HepG2 (cell line): Measurements from ENCODE around the gene ATP6V1G2. TPM values are rescaled to one million over a fixed set of nuclear protein-coding genes. Genes with fewer than 3 reads are reported as not detected.

Source experiments
- CHD2 ChIP-seq: IDR thresholded peaks from 2 replicates; pipeline ENCODE4 v1.6.1; 2011; ENCODE audit warnings: low read depth, low read length, improper control_type of control experiment
- HCFC1 ChIP-seq: fragments of 150-350 bp; IDR thresholded peaks from 2 replicates; pipeline ENCODE4 v1.6.1; 2014; ENCODE audit warnings: low read depth, low read length
- PLRG1 ChIP-seq: fragments of 450-650 bp; conservative IDR thresholded peaks from 2 replicates; pipeline ENCODE4 v1.6.1; 2016
- PRDM15 ChIP-seq: sonication (generic); formaldehyde crosslinking; IDR thresholded peaks from 2 replicates; pipeline ENCODE4 v1.4.0; 2020; ENCODE audit warnings: missing genetic modification reagents
- SOX5 ChIP-seq: IDR thresholded peaks from 2 replicates; pipeline ENCODE4 v1.6.1; 2016; ENCODE audit warnings: borderline replicate concordance
- ZBTB8A ChIP-seq: sonication (generic); formaldehyde crosslinking; IDR thresholded peaks from 2 replicates; pipeline ENCODE4 v1.4.0; 2020; ENCODE audit warnings: mild to moderate bottlenecking, low read depth, missing genetic modification reagents, borderline replicate concordance
- ZKSCAN8 ChIP-seq: IDR thresholded peaks from 2 replicates; pipeline ENCODE4 v1.6.1; 2016; ENCODE audit warnings: borderline replicate concordance, missing genetic modification reagents, missing compliant biosample characterization
- polyA plus RNA-seq, 8 experiments: library from polyadenylated mRNA; depleted of rRNA in 3 of 8; stranded (reverse) in 7 of 8; unstranded in 1 of 8; fragments of >200 nt; fragmentation: Illumina TruSeq in 4 of 8; extraction: Trizol in 4 of 8; gene quantifications; 2 replicates each; pipeline versions ENCODE4 v1.2.1 to v1.2.3, GENCODE V29; 2011 to 2016; ENCODE audit warnings: low read depth in 4 of 8, missing spikeins in 1 of 8, mixed read lengths in 1 of 8; ENCODE audit not compliant: insufficient read depth in 1 of 8
- total RNA-seq, 5 experiments: library from RNA; depleted of rRNA; stranded (reverse); fragments of >200 nt; fragmentation: Illumina TruSeq; extraction: Trizol; gene quantifications; 2 replicates each; pipeline ENCODE4 v1.2.3, GENCODE V29; 2016; ENCODE audit warnings: low read depth in 1 of 5
- TF ChIP-seq, protein P1 (sequence below): sonication (generic); formaldehyde crosslinking; IDR thresholded peaks from 2 replicates; pipeline ENCODE4 v1.4.0; 2020; ENCODE audit warnings: mild to moderate bottlenecking, low read depth, missing genetic modification reagents
- TF ChIP-seq, protein P2 (sequence below): sonication (generic); formaldehyde crosslinking; IDR thresholded peaks from 2 replicates; pipeline ENCODE4 v1.5.0; 2020; ENCODE audit warnings: mild to moderate bottlenecking, missing genetic modification reagents
- TF ChIP-seq, protein P3 (sequence below): sonication (generic); formaldehyde crosslinking; IDR thresholded peaks from 2 replicates; pipeline ENCODE4 v1.4.0; 2020; ENCODE audit warnings: mild to moderate bottlenecking, missing genetic modification reagents
- TF ChIP-seq, protein P4 (sequence below): sonication (generic); formaldehyde crosslinking; IDR thresholded peaks from 2 replicates; pipeline ENCODE4 v1.5.0; 2020; ENCODE audit warnings: mild to moderate bottlenecking, missing genetic modification reagents

ATP6V1G2 gene
- total and polyA plus RNA-seq, 2 of the 13 experiments (the other 11 are each of a cell fraction or from before 2014, with no cell fraction given) = 0.27 to 0.83 TPM

DNA sequence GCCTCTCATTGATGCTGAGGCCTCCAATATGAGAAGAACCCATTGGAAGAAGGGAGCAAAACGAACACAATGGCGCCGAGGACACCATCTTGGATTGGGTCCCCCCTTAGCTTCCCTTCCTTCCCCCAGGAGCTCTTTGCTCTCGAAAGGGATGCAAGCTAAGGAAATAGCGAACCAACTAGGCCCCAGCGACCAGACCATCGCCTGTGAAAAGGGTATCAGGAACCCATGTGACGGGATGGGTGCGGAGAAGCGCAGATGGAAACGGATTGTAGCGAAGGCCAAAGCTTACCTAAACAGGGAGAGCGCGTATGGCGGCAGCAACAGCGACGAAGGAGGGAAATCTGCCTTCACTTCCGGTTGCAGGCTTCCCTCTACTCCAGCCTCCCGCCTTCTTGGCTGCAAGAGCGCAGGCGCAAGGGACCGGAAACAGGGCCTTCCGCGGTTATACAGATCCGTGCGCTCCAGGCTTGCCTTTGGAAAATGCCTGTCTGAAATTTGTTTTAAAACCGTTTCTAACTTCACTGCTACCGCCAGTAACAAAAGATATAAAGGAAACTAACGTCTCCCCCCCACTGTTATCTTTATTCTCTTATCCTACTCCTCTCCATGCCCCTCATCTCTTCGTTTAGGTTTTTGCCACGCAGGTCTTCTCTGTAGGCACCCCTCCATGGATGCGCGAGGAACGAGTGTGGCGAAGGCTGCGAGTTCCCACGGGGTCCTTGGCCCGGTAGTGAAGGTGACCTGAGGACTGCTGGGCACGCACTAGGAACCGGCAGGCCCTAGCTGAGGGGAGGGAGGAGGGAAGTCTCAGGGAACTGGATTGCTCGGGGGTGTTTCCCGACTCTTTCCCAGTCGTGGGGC is 4.5 kb downstream of the ATP6V1G2 start, which contains the start of gene DDX39B (continued):
- TF ChIP-seq, protein P1, sequence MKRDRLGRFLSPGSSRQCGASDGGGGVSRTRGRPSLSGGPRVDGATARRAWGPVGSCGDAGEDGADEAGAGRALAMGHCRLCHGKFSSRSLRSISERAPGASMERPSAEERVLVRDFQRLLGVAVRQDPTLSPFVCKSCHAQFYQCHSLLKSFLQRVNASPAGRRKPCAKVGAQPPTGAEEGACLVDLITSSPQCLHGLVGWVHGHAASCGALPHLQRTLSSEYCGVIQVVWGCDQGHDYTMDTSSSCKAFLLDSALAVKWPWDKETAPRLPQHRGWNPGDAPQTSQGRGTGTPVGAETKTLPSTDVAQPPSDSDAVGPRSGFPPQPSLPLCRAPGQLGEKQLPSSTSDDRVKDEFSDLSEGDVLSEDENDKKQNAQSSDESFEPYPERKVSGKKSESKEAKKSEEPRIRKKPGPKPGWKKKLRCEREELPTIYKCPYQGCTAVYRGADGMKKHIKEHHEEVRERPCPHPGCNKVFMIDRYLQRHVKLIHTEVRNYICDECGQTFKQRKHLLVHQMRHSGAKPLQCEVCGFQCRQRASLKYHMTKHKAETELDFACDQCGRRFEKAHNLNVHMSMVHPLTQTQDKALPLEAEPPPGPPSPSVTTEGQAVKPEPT (CRISPR knock-in tag) = no peak; the same call in 1 of the 2 replicates
- TF ChIP-seq PRDM15 (CRISPR knock-in tag) (no peak; the same call in 1 of the 2 replicates), CHD2 (no peak), ZKSCAN8 (CRISPR knock-in tag) (peak; percentile 74; the same call in 1 of the 2 replicates), SOX5 (CRISPR knock-in tag) (peak; percentile 50; the same call in 1 of the 2 replicates), HCFC1 (peak; percentile 54; the same call in 1 of the 2 replicates), ZBTB8A (CRISPR knock-in tag) (no peak), PLRG1 (no peak)
- TF ChIP-seq, protein P2, sequence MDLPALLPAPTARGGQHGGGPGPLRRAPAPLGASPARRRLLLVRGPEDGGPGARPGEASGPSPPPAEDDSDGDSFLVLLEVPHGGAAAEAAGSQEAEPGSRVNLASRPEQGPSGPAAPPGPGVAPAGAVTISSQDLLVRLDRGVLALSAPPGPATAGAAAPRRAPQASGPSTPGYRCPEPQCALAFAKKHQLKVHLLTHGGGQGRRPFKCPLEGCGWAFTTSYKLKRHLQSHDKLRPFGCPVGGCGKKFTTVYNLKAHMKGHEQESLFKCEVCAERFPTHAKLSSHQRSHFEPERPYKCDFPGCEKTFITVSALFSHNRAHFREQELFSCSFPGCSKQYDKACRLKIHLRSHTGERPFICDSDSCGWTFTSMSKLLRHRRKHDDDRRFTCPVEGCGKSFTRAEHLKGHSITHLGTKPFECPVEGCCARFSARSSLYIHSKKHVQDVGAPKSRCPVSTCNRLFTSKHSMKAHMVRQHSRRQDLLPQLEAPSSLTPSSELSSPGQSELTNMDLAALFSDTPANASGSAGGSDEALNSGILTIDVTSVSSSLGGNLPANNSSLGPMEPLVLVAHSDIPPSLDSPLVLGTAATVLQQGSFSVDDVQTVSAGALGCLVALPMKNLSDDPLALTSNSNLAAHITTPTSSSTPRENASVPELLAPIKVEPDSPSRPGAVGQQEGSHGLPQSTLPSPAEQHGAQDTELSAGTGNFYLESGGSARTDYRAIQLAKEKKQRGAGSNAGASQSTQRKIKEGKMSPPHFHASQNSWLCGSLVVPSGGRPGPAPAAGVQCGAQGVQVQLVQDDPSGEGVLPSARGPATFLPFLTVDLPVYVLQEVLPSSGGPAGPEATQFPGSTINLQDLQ (CRISPR knock-in tag) = no peak
- TF ChIP-seq, protein P3, sequence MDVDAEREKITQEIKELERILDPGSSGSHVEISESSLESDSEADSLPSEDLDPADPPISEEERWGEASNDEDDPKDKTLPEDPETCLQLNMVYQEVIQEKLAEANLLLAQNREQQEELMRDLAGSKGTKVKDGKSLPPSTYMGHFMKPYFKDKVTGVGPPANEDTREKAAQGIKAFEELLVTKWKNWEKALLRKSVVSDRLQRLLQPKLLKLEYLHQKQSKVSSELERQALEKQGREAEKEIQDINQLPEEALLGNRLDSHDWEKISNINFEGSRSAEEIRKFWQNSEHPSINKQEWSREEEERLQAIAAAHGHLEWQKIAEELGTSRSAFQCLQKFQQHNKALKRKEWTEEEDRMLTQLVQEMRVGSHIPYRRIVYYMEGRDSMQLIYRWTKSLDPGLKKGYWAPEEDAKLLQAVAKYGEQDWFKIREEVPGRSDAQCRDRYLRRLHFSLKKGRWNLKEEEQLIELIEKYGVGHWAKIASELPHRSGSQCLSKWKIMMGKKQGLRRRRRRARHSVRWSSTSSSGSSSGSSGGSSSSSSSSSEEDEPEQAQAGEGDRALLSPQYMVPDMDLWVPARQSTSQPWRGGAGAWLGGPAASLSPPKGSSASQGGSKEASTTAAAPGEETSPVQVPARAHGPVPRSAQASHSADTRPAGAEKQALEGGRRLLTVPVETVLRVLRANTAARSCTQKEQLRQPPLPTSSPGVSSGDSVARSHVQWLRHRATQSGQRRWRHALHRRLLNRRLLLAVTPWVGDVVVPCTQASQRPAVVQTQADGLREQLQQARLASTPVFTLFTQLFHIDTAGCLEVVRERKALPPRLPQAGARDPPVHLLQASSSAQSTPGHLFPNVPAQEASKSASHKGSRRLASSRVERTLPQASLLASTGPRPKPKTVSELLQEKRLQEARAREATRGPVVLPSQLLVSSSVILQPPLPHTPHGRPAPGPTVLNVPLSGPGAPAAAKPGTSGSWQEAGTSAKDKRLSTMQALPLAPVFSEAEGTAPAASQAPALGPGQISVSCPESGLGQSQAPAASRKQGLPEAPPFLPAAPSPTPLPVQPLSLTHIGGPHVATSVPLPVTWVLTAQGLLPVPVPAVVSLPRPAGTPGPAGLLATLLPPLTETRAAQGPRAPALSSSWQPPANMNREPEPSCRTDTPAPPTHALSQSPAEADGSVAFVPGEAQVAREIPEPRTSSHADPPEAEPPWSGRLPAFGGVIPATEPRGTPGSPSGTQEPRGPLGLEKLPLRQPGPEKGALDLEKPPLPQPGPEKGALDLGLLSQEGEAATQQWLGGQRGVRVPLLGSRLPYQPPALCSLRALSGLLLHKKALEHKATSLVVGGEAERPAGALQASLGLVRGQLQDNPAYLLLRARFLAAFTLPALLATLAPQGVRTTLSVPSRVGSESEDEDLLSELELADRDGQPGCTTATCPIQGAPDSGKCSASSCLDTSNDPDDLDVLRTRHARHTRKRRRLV = peak; percentile 74
- TF ChIP-seq, protein P4, sequence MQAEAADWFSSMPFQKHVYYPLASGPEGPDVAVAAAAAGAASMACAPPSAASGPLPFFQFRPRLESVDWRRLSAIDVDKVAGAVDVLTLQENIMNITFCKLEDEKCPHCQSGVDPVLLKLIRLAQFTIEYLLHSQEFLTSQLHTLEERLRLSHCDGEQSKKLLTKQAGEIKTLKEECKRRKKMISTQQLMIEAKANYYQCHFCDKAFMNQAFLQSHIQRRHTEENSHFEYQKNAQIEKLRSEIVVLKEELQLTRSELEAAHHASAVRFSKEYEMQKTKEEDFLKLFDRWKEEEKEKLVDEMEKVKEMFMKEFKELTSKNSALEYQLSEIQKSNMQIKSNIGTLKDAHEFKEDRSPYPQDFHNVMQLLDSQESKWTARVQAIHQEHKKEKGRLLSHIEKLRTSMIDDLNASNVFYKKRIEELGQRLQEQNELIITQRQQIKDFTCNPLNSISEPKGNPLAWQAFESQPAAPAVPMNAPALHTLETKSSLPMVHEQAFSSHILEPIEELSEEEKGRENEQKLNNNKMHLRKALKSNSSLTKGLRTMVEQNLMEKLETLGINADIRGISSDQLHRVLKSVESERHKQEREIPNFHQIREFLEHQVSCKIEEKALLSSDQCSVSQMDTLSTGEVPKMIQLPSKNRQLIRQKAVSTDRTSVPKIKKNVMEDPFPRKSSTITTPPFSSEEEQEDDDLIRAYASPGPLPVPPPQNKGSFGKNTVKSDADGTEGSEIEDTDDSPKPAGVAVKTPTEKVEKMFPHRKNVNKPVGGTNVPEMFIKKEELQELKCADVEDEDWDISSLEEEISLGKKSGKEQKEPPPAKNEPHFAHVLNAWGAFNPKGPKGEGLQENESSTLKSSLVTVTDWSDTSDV (CRISPR knock-in tag) = no peak
